Measurements from ENCODE around the gene BRD7. TPM values are rescaled to one million over a fixed set of nuclear protein-coding genes. Genes with fewer than 3 reads are reported as not detected.

Gene BRD7
- total and polyA plus RNA-seq, 10 of the 15 experiments (the other 5 are each of a cell fraction or from before 2014, with no cell fraction given) = 16.9 to 74.7 (median 52.0) TPM

GRCh38 chr16:50272111-50272571 is 96.6 kb downstream of the BRD7 start:
- DNase-seq (ENCODE audit: low read depth, low spot score) = no peak
- ChIA-PET POLR2A (interaction anchor here (1.1 to 1.7 kb wide), 3 partner anchors 8 to 150 kb away, joined by 3 to 7 read pairs (median 3); no protein-coding TSS in a partner anchor), CTCF (interaction anchor here (0.8 to 3.8 kb wide), 5 partner anchors 7 to 406 kb away, joined by 3 to 24 read pairs (median 9); no protein-coding TSS in a partner anchor), SMC1A (ENCODE audit: uncharacterized antibody, unreplicated experiment) (interaction anchor here (1.1 to 4.0 kb wide), 2 partner anchors 11 to 82 kb away, joined by 4 to 18 read pairs; no protein-coding TSS in a partner anchor), RAD21 (ENCODE audit: unreplicated experiment) (interaction anchor here (3.8 kb wide), 1 partner anchor 10 kb away, joined by 24 read pairs; no protein-coding TSS in a partner anchor)
- Histone ChIP-seq H3K27me3 (replicated peaks in 1 of 2; ENCODE audit: control insufficient read depth in 2 of 2, insufficient read depth in 2 of 2, low read length in 1 of 2) (no peaks in the 10 kb centered on the region), H3K36me3 (ENCODE audit: control insufficient read depth in 2 of 2, insufficient read depth in 2 of 2, low read length in 1 of 2) (0 out of 4 replicates have a peak, but pooled peaks cover 0 to 2% of the 10 kb centered on the region in 2 experiments), H2AFZ (ENCODE audit: control insufficient read depth, low read depth, low read length) (no peak overlapping the region), H4K20me1 (ENCODE audit: control insufficient read depth, insufficient read depth) (no peaks in the 10 kb centered on the region), H3K9ac (ENCODE audit: control insufficient read depth, insufficient read depth, low read length) (no peak overlapping the region), H3K4me3 (no peak overlapping the region), H3K4me2 (ENCODE audit: control insufficient read depth, insufficient read depth) (no peak overlapping the region), H3K9me3 (replicated peaks; ENCODE audit: control insufficient read depth, insufficient read depth, low read length) (no peaks in the 10 kb centered on the region), H3K79me2 (ENCODE audit: control insufficient read depth, insufficient read depth, low read length) (peaks cover 54% of the 10 kb centered on the region), H3K27ac (ENCODE audit: control insufficient read depth, insufficient read depth) (no peak overlapping the region), H3K4me1 (ENCODE audit: control insufficient read depth, insufficient read depth, low read length) (peaks cover 40% of the 10 kb centered on the region)
- 94% methylated on average over 7 of the region's 7 CpGs for WGBS (ENCODE audit: insufficient coverage, insufficient replicate concordance, low lambda C conversion rate, missing lambda C conversion rate)
- intact Hi-C loops (cut with micrococcal nuclease; ENCODE audit: unreplicated experiment) = loop anchor here (5.0 to 10.0 kb wide), 2 partner anchors 117 to 410 kb away; partner anchors contain the start of genes SNX20 and TENT4B
- no peak for TF ChIP-seq E2F4 (IDR thresholded peaks at IDR 0.05; ENCODE audit: low read depth, low read length)
- TF ChIP-seq REST (IDR thresholded peaks at IDR 0.05; ENCODE audit: low read depth, low read length) = no peak
- no peak for TF ChIP-seq POLR2AphosphoS5 (IDR thresholded peaks at IDR 0.05; ENCODE audit: low read length)
- ATAC-seq = no peak
- BruUV-seq (replicated peaks) = no TSS peak
- no peak for FAIRE-seq
- in situ Hi-C loops (cut with MboI) = no loop called here

Data from GM12878 (cell line).